AG04450 (cell line): ENCODE measurements around the gene KCNH2. TPM values are rescaled to one million over a fixed set of nuclear protein-coding genes. Genes with fewer than 3 reads are reported as not detected.

Experiments used
- CTCF ChIA-PET: fragments of 300-600, 350-600 bp; formaldehyde crosslinking; extraction: SDS; loops from one replicate; lab custom pipeline; 2022; ENCODE audit warnings: antibody characterized with exemption, inconsistent platforms; lab: Charles Lee
- POLR2A ChIA-PET: fragments of 350-600 bp; formaldehyde crosslinking; extraction: SDS; loops from one replicate; lab custom pipeline; 2021; ENCODE audit warnings: antibody characterized with exemption, inconsistent platforms; lab: Yijun Ruan, JAX
- DNase-seq: peaks from one replicate; pipeline ENCODE4 v3.0.0-alpha.2; 2011; ENCODE audit warnings: low read depth, low spot score
- H3K27ac ChIP-seq: one replicate; pipeline ENCODE4 v1.5.1; 2012; ENCODE audit warnings: low read depth, low read length, control low read depth
- H3K27me3 ChIP-seq: one replicate; pipeline ENCODE4 v1.6.0; 2012; ENCODE audit warnings: low read length; ENCODE audit not compliant: control insufficient read depth, insufficient read depth
- H3K4me3 ChIP-seq: 2 replicates; pipeline ENCODE4 v1.5.1; 2011; ENCODE audit warnings: mild to moderate bottlenecking, low read depth, low read length, control low read depth
- H3K9me3 ChIP-seq: 2 replicates; pipeline ENCODE4 v1.5.1; 2012; ENCODE audit warnings: low read length; ENCODE audit not compliant: control insufficient read depth, insufficient read depth
- CTCF ChIP-seq: IDR thresholded peaks from 2 replicates; pipeline ENCODE4 v1.5.1; 2011; ENCODE audit warnings: low read depth, low read length, control low read depth, inconsistent platforms
- polyA plus RNA-seq: library from polyadenylated mRNA; depleted of rRNA; stranded (reverse); fragments of >200 nt; gene quantifications from 2 replicates; pipeline ENCODE4 v1.2.3, GENCODE V29; 2011

Gene KCNH2
- polyA plus RNA-seq, 1 experiment = 1.3 TPM

DNA sequence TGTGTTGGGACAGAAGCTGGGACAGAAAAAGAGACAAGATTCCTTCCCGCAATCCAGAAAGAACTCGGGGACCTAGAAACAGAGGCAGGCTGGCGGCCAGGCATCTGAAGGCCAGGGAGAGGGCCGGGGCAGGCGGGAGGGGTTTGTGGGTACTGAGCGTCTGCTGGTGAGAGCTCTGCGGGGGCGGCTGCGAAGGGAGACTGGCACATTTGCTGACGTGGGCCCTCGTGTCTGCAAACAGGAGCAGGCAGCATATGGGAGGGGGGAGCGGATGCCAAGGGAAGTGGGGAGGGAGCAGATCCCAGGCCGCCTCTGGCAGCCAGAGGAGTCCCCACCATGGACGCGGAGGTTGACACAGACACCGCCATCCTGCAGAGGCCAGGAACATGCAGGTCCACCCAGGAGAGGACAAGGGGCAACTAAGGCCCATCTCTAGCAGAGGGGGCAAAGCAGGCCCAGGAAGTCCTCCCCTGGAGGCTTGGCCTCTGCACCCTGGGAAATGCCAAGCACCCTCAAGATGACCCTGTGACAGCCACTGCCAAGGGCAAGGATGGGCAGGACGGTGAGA is 32.2 kb downstream of the KCNH2 start:
- no peak for DNase-seq
- ChIA-PET POLR2A (no interaction called here), CTCF (interaction anchor here (2.4 kb wide), 1 partner anchor 48 kb away, joined by 9 read pairs; no protein-coding TSS in a partner anchor)
- no peak for TF ChIP-seq CTCF
- Histone ChIP-seq H3K27me3 (peaks cover 14% of the 10 kb centered on the region), H3K9me3 (no peaks in the 10 kb centered on the region; the same call in 1 of the 2 replicates), H3K4me3 (no peak overlapping the region), H3K27ac (no peak overlapping the region)

DNA sequence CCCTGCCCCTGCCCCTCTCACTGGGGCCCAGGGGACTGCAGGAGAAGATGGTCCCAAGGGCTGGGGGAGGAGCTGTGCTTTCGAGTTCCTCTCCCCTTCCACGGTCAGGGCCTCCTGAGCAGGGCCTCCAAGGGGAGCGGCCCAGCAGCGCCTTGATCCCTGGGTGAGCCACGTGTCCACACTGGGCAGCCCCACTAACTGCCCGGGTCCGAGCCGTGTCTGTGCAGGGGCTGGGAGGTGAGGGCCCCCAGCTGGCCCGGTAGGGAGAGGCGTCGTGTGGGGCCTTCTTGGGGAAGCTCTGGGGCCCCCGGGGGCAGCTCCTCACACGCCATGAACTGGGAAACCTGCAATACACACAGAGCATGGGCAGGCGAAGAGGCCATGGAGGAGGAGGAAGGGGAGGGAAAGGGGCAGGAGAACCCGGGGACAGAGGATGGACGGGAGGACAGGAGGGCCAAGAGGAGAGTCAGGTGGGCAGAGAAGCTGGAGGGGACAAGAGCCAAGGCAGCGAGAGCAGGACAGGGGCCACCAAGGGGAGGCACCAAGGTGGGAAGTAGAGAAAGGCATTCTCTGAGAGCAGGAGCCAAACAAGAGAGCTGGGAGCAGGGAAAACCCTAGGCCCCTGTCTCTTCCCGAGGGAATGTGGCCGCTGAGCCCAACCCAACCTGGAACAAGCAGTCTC is 32.8 kb downstream of the KCNH2 start:
- POLR2A ChIA-PET = no interaction called here
- Histone ChIP-seq H3K4me3 (no peak overlapping the region), H3K27ac (no peak overlapping the region), H3K9me3 (no peaks in the 10 kb centered on the region; the same call in 1 of the 2 replicates), H3K27me3 (peaks cover 17% of the 10 kb centered on the region)
- CTCF ChIA-PET = interaction anchor here (2.4 kb wide), 1 partner anchor 47 kb away, joined by 9 read pairs; no protein-coding TSS in a partner anchor
- no peak for TF ChIP-seq CTCF
- DNase-seq = no peak

- Histone ChIP-seq H3K9me3 (no peaks in the 10 kb centered on the region; the same call in 1 of the 2 replicates), H3K4me3 (no peak overlapping the region), H3K27ac (no peak overlapping the region), H3K27me3 (peaks cover 19% of the 10 kb centered on the region)
- CTCF ChIA-PET = interaction anchor here (2.4 kb wide), 1 partner anchor 46 kb away, joined by 9 read pairs; no protein-coding TSS in a partner anchor
- TF ChIP-seq CTCF = no peak
- POLR2A ChIA-PET = no interaction called here
- DNase-seq = no peak
Observed at GRCh38 chr7:150944066-150945042, 33.8 kb downstream of the KCNH2 start.

GRCh38 chr7:150943453-150943814 is 34.7 kb downstream of the KCNH2 start:
- CTCF ChIA-PET = no interaction called here
- H3K27me3 ChIP-seq = peaks cover 14% of the 10 kb centered on the region
- H3K27ac ChIP-seq = no peak overlapping the region
- H3K9me3 ChIP-seq = no peaks in the 10 kb centered on the region; the same call in 1 of the 2 replicates
- TF ChIP-seq CTCF = no peak
- no peak overlapping the region for H3K4me3 ChIP-seq
- POLR2A ChIA-PET = no interaction called here
- DNase-seq = no peak
